ENCODE measurements around the gene BRI3.

Gene BRI3

DNA sequence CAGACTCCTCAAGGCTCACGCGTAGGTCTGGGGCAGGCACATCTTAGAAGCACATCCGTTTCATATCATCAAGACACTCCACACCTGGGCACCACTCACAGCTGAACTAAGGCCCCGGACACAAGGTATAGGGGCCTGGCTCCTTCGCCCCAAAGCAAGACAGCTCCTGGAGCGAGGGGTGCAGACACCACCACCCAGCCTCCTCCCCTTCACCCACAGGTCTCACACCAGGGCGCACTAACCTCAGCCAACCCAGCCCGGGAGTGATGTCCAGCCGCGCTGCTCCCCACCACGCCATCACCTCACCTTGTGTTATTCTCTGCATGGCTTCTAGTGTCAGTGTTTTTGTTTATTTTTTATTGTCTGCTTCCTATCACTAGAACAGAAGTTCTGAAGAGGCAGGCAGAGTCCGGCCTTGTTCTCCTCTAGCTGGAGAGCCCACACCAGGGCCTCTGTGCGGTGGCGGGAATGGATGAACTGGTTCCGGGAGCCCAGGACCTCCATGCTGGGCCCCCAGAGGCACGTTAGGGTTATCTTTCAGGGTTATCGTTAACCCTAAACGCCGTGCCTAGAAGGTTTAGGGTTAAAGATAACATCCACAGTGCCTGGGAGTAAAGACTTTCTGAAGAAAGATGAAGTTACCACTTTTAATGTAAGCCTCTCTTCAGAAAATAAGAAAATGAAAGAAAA is 21.8 kb downstream of the BRI3 start:
- H3K4me3 ChIP-seq (ENCODE audit: low read length): no peak overlapping the region
- no peaks in the 10 kb centered on the region for H4K20me1 ChIP-seq (ENCODE audit: control insufficient read depth, insufficient read depth, low read depth, low read length)
- no peak for TF ChIP-seq EZH2phosphoT487 (IDR thresholded peaks at IDR 0.05; ENCODE audit: borderline replicate concordance, low read length)
- TF ChIP-seq, protein P1, sequence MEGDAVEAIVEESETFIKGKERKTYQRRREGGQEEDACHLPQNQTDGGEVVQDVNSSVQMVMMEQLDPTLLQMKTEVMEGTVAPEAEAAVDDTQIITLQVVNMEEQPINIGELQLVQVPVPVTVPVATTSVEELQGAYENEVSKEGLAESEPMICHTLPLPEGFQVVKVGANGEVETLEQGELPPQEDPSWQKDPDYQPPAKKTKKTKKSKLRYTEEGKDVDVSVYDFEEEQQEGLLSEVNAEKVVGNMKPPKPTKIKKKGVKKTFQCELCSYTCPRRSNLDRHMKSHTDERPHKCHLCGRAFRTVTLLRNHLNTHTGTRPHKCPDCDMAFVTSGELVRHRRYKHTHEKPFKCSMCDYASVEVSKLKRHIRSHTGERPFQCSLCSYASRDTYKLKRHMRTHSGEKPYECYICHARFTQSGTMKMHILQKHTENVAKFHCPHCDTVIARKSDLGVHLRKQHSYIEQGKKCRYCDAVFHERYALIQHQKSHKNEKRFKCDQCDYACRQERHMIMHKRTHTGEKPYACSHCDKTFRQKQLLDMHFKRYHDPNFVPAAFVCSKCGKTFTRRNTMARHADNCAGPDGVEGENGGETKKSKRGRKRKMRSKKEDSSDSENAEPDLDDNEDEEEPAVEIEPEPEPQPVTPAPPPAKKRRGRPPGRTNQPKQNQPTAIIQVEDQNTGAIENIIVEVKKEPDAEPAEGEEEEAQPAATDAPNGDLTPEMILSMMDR (IDR thresholded peaks at IDR 0.05; ENCODE audit: low read depth, low read length, poor library complexity, severe bottlenecking): no peak
- H3F3A ChIP-seq (ENCODE audit: control insufficient read depth, insufficient read depth): no peaks in the 10 kb centered on the region
- H3K9me2 ChIP-seq (replicated peaks; ENCODE audit: control insufficient read depth, low read length): no peaks in the 10 kb centered on the region
- H3K9me3 ChIP-seq (ENCODE audit: control insufficient read depth, insufficient read depth, low read length): no peaks in the 10 kb centered on the region
- no peaks in the 10 kb centered on the region for H3K27me3 ChIP-seq (ENCODE audit: control insufficient read depth, low read length)
- H3K27ac ChIP-seq (ENCODE audit: low read depth, low read length): no peak overlapping the region
- no peak overlapping the region for H3K4me2 ChIP-seq (ENCODE audit: low read length)
- H3K36me3 ChIP-seq (ENCODE audit: control insufficient read depth, low read length): no peaks in the 10 kb centered on the region
- peaks cover 7% of the 10 kb centered on the region; the same call in 1 of the 2 replicates for H3K4me1 ChIP-seq (ENCODE audit: control insufficient read depth, low read length)
- no peaks in the 10 kb centered on the region for H3K79me2 ChIP-seq (ENCODE audit: control insufficient read depth, low read length)

DNA sequence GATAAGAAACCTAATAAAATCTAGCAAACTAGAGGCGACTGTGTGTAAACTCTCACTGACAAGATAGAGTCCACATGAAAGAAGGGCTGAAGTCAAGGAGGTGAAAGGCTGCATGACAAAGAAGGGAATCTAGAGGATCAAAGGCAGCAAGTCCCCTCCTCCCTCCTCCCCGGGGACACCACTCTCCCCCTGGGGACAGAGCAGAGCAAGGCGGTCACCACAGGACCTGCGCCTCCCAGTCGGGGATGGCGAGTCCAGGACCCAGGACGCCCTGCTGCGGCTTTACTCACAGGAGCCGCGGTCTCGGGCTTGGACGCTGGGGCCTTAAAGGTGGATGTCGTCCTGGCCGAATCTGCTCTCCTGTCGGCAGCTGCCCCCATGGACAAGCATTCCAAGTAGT is 22.4 kb downstream of the BRI3 start:
- peaks cover 11% of the 10 kb centered on the region for H3K4me1 ChIP-seq (ENCODE audit: control insufficient read depth, low read length)
- H3F3A ChIP-seq (ENCODE audit: control insufficient read depth, insufficient read depth): no peaks in the 10 kb centered on the region
- no peaks in the 10 kb centered on the region for H3K9me3 ChIP-seq (ENCODE audit: control insufficient read depth, insufficient read depth, low read length)
- TF ChIP-seq, protein P1 (IDR thresholded peaks at IDR 0.05; ENCODE audit: low read depth, low read length, poor library complexity, severe bottlenecking): no peak
- no peak for TF ChIP-seq EZH2phosphoT487 (IDR thresholded peaks at IDR 0.05; ENCODE audit: borderline replicate concordance, low read length)
- no peaks in the 10 kb centered on the region for H4K20me1 ChIP-seq (ENCODE audit: control insufficient read depth, insufficient read depth, low read depth, low read length)
- H3K27me3 ChIP-seq (ENCODE audit: control insufficient read depth, low read length): no peaks in the 10 kb centered on the region
- H3K79me2 ChIP-seq (ENCODE audit: control insufficient read depth, low read length): no peaks in the 10 kb centered on the region
- H3K4me3 ChIP-seq (ENCODE audit: low read length): no peak overlapping the region
- no peak overlapping the region for H3K4me2 ChIP-seq (ENCODE audit: low read length)
- no peak overlapping the region for H3K27ac ChIP-seq (ENCODE audit: low read depth, low read length)
- H3K9me2 ChIP-seq (replicated peaks; ENCODE audit: control insufficient read depth, low read length): no peaks in the 10 kb centered on the region
- no peaks in the 10 kb centered on the region for H3K36me3 ChIP-seq (ENCODE audit: control insufficient read depth, low read length)

DNA sequence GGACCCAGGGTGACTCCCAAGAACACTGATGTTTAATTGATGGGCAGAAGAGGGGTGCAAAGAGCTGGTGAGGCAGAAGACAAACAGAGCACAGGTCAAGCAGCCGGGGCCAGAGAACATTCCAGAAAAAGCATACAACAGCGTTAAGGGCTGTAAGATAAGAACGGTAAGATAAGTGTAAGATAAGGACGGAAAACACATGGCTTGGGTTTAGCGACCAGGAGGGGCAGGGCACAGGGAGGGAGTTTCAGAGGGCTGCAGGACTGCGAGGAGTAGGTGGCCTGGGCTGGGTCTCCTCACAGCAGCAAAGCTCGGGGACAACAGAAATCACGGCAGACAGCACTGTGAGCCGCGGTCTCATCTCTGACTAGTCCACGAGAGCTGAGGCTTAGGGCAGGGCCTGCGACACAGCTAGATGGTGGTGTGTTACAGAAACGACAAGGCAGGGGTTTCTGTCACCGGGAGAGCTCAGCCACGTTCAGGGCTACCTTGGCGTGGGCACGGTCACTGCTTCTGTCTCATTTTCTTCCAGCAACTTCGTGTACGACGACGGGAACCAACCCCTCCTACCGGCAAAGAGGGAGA is 24.6 kb downstream of the BRI3 start:
- Histone ChIP-seq H3K36me3 (ENCODE audit: control insufficient read depth, low read length) (no peaks in the 10 kb centered on the region), H3K4me1 (ENCODE audit: control insufficient read depth, low read length) (peaks cover 19% of the 10 kb centered on the region), H3K9me3 (ENCODE audit: control insufficient read depth, insufficient read depth, low read length) (no peaks in the 10 kb centered on the region), H3K79me2 (ENCODE audit: control insufficient read depth, low read length) (no peaks in the 10 kb centered on the region), H3K4me3 (ENCODE audit: low read length) (no peak overlapping the region), H3F3A (ENCODE audit: control insufficient read depth, insufficient read depth) (no peaks in the 10 kb centered on the region), H3K27ac (ENCODE audit: low read depth, low read length) (no peak overlapping the region), H3K9me2 (replicated peaks; ENCODE audit: control insufficient read depth, low read length) (no peaks in the 10 kb centered on the region), H4K20me1 (ENCODE audit: control insufficient read depth, insufficient read depth, low read depth, low read length) (no peaks in the 10 kb centered on the region), H3K27me3 (ENCODE audit: control insufficient read depth, low read length) (no peaks in the 10 kb centered on the region), H3K4me2 (ENCODE audit: low read length) (no peak overlapping the region)
- TF ChIP-seq EZH2phosphoT487 (IDR thresholded peaks at IDR 0.05; ENCODE audit: borderline replicate concordance, low read length): no peak
- TF ChIP-seq, protein P1 (IDR thresholded peaks at IDR 0.05; ENCODE audit: low read depth, low read length, poor library complexity, severe bottlenecking): no peak
